Hepatocyte (in vitro differentiated cells): ENCODE results near the gene EGR2. TPM values are rescaled to one million over a fixed set of nuclear protein-coding genes. Genes with fewer than 3 reads are reported as not detected.

Experiments used
- DNase-seq: peaks from one replicate; pipeline ENCODE4 v3.0.0-alpha.2; 2016; ENCODE audit warnings: low spot score
- H2AFZ ChIP-seq: fragments of 200-600 bp; sonication (generic); 2 replicates; pipeline ENCODE4 v1.6.0; 2016; ENCODE audit warnings: antibody characterized with exemption, mild to moderate bottlenecking
- H3K27ac ChIP-seq: fragments of 200-600 bp; sonication (generic); 2 replicates; pipeline ENCODE4 v1.5.1; 2016; ENCODE audit warnings: mild to moderate bottlenecking
- H3K27me3 ChIP-seq: fragments of 200-600 bp; sonication (generic); 2 replicates; pipeline ENCODE4 v1.6.1; 2016
- H3K36me3 ChIP-seq: fragments of 200-600 bp; sonication (generic); replicated peaks from 2 replicates; pipeline ENCODE4 v1.5.1; 2016; ENCODE audit warnings: low read depth; ENCODE audit not compliant: insufficient read depth
- H3K4me1 ChIP-seq: fragments of 200-600 bp; sonication (generic); 2 replicates; pipeline ENCODE4 v1.5.1; 2016; ENCODE audit warnings: mild to moderate bottlenecking, moderate library complexity; ENCODE audit not compliant: insufficient read depth
- H3K4me2 ChIP-seq: fragments of 200-600 bp; sonication (generic); 2 replicates; pipeline ENCODE4 v1.6.0; 2016
- H3K4me3 ChIP-seq: fragments of 200-600 bp; sonication (generic); 2 replicates; pipeline ENCODE4 v1.5.1; 2016; ENCODE audit warnings: mild to moderate bottlenecking
- H3K79me2 ChIP-seq: fragments of 200-600 bp; sonication (generic); 2 replicates; pipeline ENCODE4 v1.6.0; 2017; ENCODE audit warnings: mild to moderate bottlenecking
- H3K9me2 ChIP-seq: fragments of 200-600 bp; sonication (generic); replicated peaks from 2 replicates; pipeline ENCODE4 v1.6.0; 2017; ENCODE audit warnings: mild to moderate bottlenecking; ENCODE audit not compliant: insufficient read depth
- H3K9me3 ChIP-seq: fragments of 200-600 bp; sonication (generic); 2 replicates; pipeline ENCODE4 v1.5.1; 2016; ENCODE audit warnings: low read depth, mild to moderate bottlenecking
- H4K20me1 ChIP-seq: fragments of 200-600 bp; sonication (generic); 2 replicates; pipeline ENCODE4 v1.6.0; 2016; ENCODE audit warnings: mild to moderate bottlenecking; ENCODE audit not compliant: insufficient read depth, poor library complexity, severe bottlenecking
- CTCF ChIP-seq: fragments of 200-600 bp; sonication (generic); IDR thresholded peaks from 2 replicates; pipeline ENCODE4 v1.5.1; 2016; ENCODE audit warnings: antibody characterized with exemption, mild to moderate bottlenecking; ENCODE audit not compliant: poor library complexity
- EZH2 ChIP-seq: fragments of 200-600 bp; sonication (generic); IDR thresholded peaks from 2 replicates; pipeline ENCODE4 v1.6.1; 2016; ENCODE audit warnings: antibody characterized with exemption, mild to moderate bottlenecking, borderline replicate concordance
- EZH2phosphoT487 ChIP-seq: fragments of 200-600 bp; sonication (generic); IDR thresholded peaks from one replicate; pipeline ENCODE4 v1.6.1; 2018; ENCODE audit warnings: antibody characterized with exemption, mild to moderate bottlenecking, low read depth, moderate library complexity; ENCODE audit not compliant: unreplicated experiment, severe bottlenecking
- WGBS: methylation state at CpG from one replicate; pipeline ENCODE4 v1.1.6; 2016; ENCODE audit warnings: low lambda C conversion rate; ENCODE audit errors: missing lambda C conversion rate; 5-methylcytosine and 5-hydroxymethylcytosine counted together
- polyA plus RNA-seq: library from polyadenylated mRNA; unstranded; fragments of >200 nt; fragmentation: Nextera tagmentation; extraction: Ambion mirVana; gene quantifications from 2 replicates; pipeline ENCODE4 v1.2.1, GENCODE V29; 2016
- total RNA-seq: library from RNA; depleted of rRNA; stranded (reverse); fragments of >200 nt; gene quantifications from 2 replicates; pipeline ENCODE4 v1.2.3, GENCODE V29; 2014

EGR2 gene
- total and polyA plus RNA-seq, 2 experiments from 2014 or later: 10.4 to 11.5 TPM

DNA sequence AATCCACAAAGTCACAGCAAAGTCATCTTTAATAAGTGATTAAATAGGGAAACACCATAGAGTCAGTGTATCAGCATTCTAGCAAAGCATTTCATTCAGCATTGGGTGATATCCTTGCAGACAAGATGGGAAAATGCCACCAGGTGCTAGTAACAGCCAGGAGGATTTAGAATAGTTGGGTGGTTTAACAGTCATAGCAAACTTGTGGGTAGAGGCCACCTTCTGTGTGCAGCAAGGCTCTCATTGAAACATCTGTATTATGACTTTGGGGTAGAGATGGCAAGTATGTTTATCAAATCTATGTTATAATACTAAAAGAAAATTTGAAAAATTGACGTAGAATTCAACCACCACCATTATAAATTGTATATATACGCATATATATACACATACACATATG, 38.0 kb downstream of the EGR2 start:
- no peak overlapping the region for H3K4me3 ChIP-seq
- TF ChIP-seq EZH2phosphoT487 (no peak), EZH2 (no peak), CTCF (no peak)
- H3K9me3 ChIP-seq: no peaks in the 10 kb centered on the region
- H2AFZ ChIP-seq: no peak overlapping the region
- no peak overlapping the region for H3K4me2 ChIP-seq
- 91% methylated on average over 2 of the region's 2 CpGs for WGBS
- H3K36me3 ChIP-seq: no peaks in the 10 kb centered on the region
- H3K27me3 ChIP-seq: no peaks in the 10 kb centered on the region
- no peak for DNase-seq
- no peaks in the 10 kb centered on the region for H4K20me1 ChIP-seq
- no peaks in the 10 kb centered on the region for H3K4me1 ChIP-seq
- H3K79me2 ChIP-seq: no peaks in the 10 kb centered on the region
- H3K27ac ChIP-seq: no peak overlapping the region
- no peaks in the 10 kb centered on the region for H3K9me2 ChIP-seq

DNA sequence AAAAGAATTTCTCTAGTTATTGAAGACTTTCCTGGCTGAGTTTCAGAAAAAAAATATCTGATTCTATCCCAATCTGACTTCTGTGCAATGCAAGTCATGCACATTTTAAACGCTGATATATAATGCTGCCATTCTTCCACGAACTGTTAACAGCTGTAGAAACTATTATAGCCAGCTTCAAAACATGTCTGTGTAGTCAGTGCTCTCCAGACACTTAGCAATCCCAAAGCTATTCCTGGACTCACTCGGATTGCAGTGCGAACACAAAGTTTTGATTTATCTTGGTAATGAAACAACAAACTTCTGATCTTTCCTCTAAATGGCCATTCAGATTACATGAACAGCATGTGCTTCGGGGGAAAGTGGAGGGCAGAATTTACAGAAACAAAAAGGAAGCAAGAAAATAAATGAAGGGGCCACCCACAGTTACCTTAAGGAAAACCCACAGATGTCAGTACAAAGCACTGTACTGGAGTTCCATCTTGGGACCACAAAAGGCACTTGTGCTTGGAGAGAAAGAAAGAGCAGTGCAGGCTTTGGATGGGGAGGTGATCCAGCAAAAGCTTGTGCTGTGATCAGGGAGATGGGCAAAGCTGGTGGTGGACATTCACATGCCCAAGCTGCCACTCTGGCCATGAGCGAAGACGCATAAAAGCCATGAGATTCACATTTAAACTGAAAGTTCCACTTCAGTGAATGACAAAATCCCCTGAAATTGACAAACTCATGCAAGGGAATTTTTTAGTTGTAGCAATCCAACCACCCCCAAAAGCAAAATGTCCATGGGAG, 43.8 kb downstream of the EGR2 start:
- Histone ChIP-seq H3K4me2 (no peak overlapping the region), H4K20me1 (no peaks in the 10 kb centered on the region), H3K27me3 (no peaks in the 10 kb centered on the region), H2AFZ (no peak overlapping the region), H3K79me2 (no peaks in the 10 kb centered on the region), H3K4me1 (no peaks in the 10 kb centered on the region), H3K9me2 (no peaks in the 10 kb centered on the region), H3K36me3 (no peaks in the 10 kb centered on the region), H3K27ac (no peak overlapping the region), H3K4me3 (no peak overlapping the region), H3K9me3 (no peaks in the 10 kb centered on the region)
- TF ChIP-seq EZH2phosphoT487 (no peak), EZH2 (no peak), CTCF (no peak)
- 60% methylated on average over 7 of the region's 7 CpGs for WGBS
- DNase-seq: no peak

GRCh38 chr10:62769574-62770242, 46.5 kb downstream of the EGR2 start:
- no peak overlapping the region for H3K4me2 ChIP-seq
- no peak for DNase-seq
- H3K36me3 ChIP-seq: no peaks in the 10 kb centered on the region
- H3K79me2 ChIP-seq: no peaks in the 10 kb centered on the region
- H3K9me3 ChIP-seq: no peaks in the 10 kb centered on the region
- H4K20me1 ChIP-seq: no peaks in the 10 kb centered on the region
- no peaks in the 10 kb centered on the region for H3K27me3 ChIP-seq
- no peak overlapping the region for H3K27ac ChIP-seq
- 91% methylated on average over 1 of the region's 1 CpG for WGBS
- H3K4me3 ChIP-seq: no peak overlapping the region
- no peaks in the 10 kb centered on the region for H3K9me2 ChIP-seq
- TF ChIP-seq EZH2phosphoT487 (no peak), EZH2 (no peak), CTCF (no peak)
- no peaks in the 10 kb centered on the region for H3K4me1 ChIP-seq
- no peak overlapping the region for H2AFZ ChIP-seq
